GM12874 (cell line): ENCODE measurements around the gene SEBOX.

Source experiments
- TF ChIP-seq, protein P1 (sequence below): IDR thresholded peaks from 2 replicates; pipeline ENCODE4 v1.5.1; 2011; ENCODE audit warnings: low read depth, mild to moderate bottlenecking, control low read depth, low read length, moderate library complexity; ENCODE audit not compliant: insufficient read depth

The SEBOX gene

DNA sequence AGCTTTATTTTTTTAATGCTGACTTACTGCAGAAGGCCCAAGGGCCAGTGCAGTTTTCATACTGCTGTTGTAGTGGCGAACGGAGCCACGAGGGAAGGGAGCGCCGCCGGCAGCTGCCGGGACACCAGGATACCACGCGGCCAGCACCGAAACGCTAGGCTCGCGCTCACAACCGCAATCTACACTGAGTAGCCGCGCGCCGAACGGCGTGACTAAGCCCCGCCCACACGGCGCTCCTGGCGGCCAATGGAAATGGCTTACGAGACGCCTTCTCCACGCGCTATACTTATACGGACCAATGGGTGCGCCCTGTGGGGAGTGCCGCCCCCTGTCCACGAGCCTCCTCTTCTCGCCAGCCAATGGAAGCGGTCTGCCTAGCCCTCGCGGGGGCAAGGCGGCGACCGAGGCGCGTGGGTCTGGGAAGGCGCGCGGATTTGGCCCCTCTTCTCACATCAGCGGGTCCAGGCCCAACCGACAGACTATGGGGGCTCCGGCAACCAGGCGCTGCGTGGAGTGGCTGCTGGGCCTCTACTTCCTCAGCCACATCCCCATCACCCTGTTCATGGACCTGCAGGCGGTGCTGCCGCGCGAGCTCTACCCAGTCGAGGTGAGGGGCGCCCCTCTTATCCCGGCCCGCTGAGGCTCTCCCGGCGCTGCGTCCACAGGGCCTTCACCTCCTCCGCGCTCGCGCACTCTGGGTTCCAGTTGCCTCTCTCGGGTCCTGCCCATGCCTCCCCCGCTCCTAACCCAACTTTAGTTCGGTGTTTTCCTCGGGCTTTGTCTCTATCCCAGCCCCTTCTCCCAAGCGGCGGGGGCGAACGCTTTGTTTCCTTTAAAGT is 46.0 kb downstream of the SEBOX start, which contains the start of gene TMEM97:
Gene TMEM97 (plus strand): TSS at position 442 of the 839 bp plus-strand sequence. CDS start 40 bp downstream, at position 482.
- TF ChIP-seq, protein P1, sequence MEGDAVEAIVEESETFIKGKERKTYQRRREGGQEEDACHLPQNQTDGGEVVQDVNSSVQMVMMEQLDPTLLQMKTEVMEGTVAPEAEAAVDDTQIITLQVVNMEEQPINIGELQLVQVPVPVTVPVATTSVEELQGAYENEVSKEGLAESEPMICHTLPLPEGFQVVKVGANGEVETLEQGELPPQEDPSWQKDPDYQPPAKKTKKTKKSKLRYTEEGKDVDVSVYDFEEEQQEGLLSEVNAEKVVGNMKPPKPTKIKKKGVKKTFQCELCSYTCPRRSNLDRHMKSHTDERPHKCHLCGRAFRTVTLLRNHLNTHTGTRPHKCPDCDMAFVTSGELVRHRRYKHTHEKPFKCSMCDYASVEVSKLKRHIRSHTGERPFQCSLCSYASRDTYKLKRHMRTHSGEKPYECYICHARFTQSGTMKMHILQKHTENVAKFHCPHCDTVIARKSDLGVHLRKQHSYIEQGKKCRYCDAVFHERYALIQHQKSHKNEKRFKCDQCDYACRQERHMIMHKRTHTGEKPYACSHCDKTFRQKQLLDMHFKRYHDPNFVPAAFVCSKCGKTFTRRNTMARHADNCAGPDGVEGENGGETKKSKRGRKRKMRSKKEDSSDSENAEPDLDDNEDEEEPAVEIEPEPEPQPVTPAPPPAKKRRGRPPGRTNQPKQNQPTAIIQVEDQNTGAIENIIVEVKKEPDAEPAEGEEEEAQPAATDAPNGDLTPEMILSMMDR: 0 out of 2 replicates have a peak, but pooled peaks have one; percentile 1

DNA sequence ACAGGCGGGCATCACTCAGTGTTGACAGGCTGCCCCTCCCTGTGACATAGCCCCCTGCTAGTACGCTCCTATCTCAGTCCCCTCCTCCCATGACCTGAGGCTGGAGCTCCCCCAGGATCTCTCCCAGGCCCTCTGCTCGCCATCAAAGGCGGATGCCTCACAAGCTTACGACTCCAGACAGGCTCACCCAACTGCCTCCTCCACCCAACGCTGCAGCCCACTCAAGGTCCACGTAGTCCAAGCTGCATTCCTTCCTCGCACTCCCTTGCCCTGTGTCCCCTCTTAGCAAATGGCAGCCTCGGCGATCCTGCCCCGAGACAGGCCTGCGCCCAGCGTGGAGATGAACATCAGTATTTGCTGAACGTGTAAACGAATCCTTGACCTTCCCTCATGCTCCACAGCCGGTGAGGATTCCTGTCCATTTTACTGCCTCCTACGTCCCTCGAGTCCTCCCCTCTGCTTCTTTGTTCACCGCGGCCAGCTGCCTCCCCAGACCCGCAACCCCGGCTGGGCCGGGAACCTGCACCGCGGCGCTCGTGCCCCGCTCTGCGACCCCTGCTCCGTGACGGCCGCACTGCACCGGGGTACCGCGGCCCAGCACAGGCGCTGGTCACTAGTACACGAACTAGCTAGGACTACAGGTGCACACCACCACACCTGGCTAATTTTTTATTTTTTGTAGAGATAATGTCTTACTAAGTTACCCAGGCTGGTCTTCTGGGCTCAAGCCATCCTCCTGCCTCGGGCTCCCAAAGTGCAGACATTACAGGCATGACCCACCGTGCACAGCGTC is 46.8 kb downstream of the SEBOX start:
- TF ChIP-seq, protein P1: no peak

DNA sequence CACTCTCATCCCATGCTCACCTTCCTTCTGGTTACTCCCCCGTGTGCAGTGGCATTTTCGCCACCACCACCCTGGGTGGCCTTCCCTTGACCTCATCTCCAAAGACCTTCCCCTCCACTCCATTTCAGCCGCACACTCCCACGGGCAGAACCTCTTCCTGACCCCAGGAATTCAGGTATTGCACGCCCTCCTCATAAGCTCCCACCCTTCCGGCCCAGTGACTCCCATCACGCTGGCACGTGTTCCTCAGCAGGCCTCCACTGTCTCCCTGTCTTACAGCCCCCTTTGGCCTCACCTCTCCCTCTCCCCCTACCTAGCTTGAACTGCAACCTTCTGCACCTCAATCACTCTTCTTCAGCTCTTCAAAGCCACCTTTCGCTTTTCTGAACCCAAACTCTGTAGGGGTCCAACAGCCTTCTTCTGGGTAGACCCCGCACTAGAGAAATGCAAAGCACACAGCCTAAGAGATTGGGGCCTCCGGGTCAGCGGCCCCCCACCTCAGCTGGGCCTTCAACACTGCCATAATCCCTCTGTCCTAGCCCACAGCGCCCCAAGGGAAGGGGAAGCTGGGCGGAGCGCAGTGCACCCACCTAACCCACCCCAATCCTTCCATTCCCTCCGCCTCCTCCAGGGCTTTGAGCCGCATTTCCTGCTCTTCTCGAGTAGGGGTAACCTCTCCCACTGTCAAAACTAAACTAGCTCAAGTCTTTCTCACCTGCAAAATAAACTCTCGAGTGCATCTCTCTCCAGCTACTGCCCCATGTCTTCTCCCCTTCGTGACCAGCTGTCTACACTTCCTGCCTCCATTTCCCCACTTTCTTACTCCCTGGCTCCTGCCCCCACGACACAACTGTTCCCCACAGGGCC is 47.7 kb downstream of the SEBOX start:
- TF ChIP-seq, protein P1: no peak

DNA sequence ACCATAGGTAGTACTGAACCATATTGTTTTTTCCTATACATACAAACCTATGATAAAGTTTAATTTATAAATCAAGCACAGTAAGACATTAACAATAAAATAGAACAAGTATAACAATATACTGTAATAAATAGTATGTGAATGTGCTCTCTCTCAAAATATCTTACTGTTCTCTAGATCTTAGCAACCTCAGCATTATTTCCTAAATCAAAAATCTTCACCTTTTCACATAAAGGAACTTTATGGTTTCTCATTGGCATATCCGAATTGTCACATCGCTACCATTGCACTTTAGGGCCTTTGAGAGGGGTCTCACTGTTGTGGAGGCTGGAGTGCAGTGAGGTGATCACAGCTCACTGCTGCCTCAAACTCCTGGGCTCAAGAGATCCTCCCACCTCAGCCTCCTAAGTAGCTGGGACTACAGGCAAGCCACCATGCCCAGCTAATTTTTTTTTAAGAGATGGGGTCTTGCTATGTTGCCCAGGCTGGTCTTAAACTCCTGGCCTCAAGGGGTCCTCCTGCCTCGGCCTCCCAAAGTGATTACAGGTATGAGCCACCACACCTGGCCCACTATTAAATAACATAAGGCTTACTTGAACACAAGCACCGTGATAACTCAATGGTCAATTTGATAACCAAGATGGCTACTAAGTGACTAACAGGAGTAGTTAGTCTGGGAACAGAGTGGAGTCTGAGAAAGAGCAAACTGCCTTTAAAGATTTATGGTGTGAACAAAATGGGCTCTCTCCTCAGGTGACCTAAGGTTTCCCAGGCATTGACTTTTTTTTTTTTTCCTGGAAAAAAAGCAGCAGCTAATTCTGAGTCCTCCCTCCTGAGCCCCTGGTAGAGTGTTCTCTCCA is 48.9 kb downstream of the SEBOX start:
- TF ChIP-seq, protein P1: no peak

DNA sequence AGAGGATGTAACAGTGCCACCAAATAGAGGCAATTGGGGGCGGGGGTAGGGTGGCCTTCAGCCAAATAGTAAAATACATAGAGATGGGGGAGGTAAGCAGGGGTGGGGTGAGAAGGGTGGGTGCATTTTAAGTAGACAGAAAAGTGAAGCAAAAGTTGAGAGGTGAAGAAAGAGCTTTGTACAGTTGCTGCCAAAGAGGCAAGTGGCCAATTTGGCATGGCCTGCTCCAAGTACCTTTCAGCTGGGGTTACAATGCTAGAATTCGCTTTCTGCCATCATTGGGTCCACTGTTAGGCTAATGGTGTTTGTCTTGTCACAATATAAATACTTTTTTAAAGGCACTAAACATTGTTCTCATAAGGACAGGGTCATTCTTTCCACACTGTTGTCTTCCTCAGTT is 51.2 kb downstream of the SEBOX start:
- TF ChIP-seq, protein P1: no peak
